GM15510 (cell line): ENCODE data around the gene KRT73.

ENCODE experiments used
- POLR2A ChIP-seq: IDR thresholded peaks from 3 replicates; pipeline ENCODE4 v1.6.1; 2011; ENCODE audit warnings: borderline replicate concordance; ENCODE audit not compliant: insufficient read length; ENCODE audit errors: extremely low read depth

Gene KRT73

GRCh38 chr12:52616680-52617402 is 1.5 kb downstream of the KRT73 start:
- no peak for TF ChIP-seq POLR2A

- no peak for TF ChIP-seq POLR2A
These were observed 2.4 kb downstream of the KRT73 start for GRCh38 chr12:52615912-52616311.

GRCh38 chr12:52615208-52615868 is 3.0 kb downstream of the KRT73 start:
- TF ChIP-seq POLR2A = no peak

GRCh38 chr12:52614381-52615207 is 3.8 kb downstream of the KRT73 start:
- TF ChIP-seq POLR2A = no peak

- TF ChIP-seq POLR2A = no peak
These were observed 4.9 kb downstream of the KRT73 start for GRCh38 chr12:52613384-52614030.

- no peak for TF ChIP-seq POLR2A
These were observed 5.7 kb downstream of the KRT73 start for GRCh38 chr12:52612431-52613383.

GRCh38 chr12:52611080-52611468 is 7.3 kb downstream of the KRT73 start:
- no peak for TF ChIP-seq POLR2A

- no peak for TF ChIP-seq POLR2A
These were observed 9.3 kb downstream of the KRT73 start for GRCh38 chr12:52608826-52609630.

GRCh38 chr12:52608161-52608560 is 10.2 kb downstream of the KRT73 start:
- TF ChIP-seq POLR2A = no peak

- TF ChIP-seq POLR2A = no peak
These were observed 11.0 kb downstream of the KRT73 start for GRCh38 chr12:52607314-52607713.

GRCh38 chr12:52606581-52607218 is 11.7 kb downstream of the KRT73 start:
- TF ChIP-seq POLR2A = no peak

- no peak for TF ChIP-seq POLR2A
These were observed 12.3 kb downstream of the KRT73 start for GRCh38 chr12:52606096-52606495.

- no peak for TF ChIP-seq POLR2A
These were observed 12.8 kb downstream of the KRT73 start for GRCh38 chr12:52605542-52605941.
